ENCODE data around the gene DDIT3. TPM values are rescaled to one million over a fixed set of nuclear protein-coding genes. Genes with fewer than 3 reads are reported as not detected.

The DDIT3 gene
- total and polyA plus RNA-seq, 2 experiments from 2014 or later: 14.7 to 36.6 TPM

GRCh38 chr12:57470286-57470969, 49.9 kb downstream of the DDIT3 start:
- in situ Hi-C loops (cut with MboI): no loop called here
- no peaks in the 10 kb centered on the region for H3K4me1 ChIP-seq (ENCODE audit: insufficient read depth)
- no peaks in the 10 kb centered on the region for H3K79me2 ChIP-seq (ENCODE audit: insufficient read depth)
- no peak overlapping the region for H3K4me2 ChIP-seq (ENCODE audit: unreplicated experiment)
- H3K36me3 ChIP-seq (ENCODE audit: low read depth): no peaks in the 10 kb centered on the region
- H2AFZ ChIP-seq: no peak overlapping the region
- no peak overlapping the region for H3K9ac ChIP-seq
- no peaks in the 10 kb centered on the region for H4K20me1 ChIP-seq (ENCODE audit: insufficient read depth)
- 88 to 93% methylated on average over 13 to 14 of the region's 14 CpGs for WGBS, 2 experiments (ENCODE audit: low coverage in 1 of 2, low lambda C conversion rate in 2 of 2, missing lambda C conversion rate in 2 of 2)
- H3F3A ChIP-seq (ENCODE audit: insufficient read depth): no peaks in the 10 kb centered on the region
- no peaks in the 10 kb centered on the region for H3K9me2 ChIP-seq (ENCODE audit: insufficient read depth)
- no peak for DNase-seq
- TF ChIP-seq EZH2 (IDR thresholded peaks at IDR 0.05; ENCODE audit: insufficient read depth, poor library complexity, severe bottlenecking) (no peak), EZH2phosphoT487 (IDR thresholded peaks at IDR 0.05; ENCODE audit: insufficient read depth, low read depth) (no peak)
- no peak overlapping the region for H3K4me3 ChIP-seq
- H3K27me3 ChIP-seq (replicated peaks; ENCODE audit: insufficient read depth): peaks cover 32% of the 10 kb centered on the region
- H3K27ac ChIP-seq: no peak overlapping the region
- no peaks in the 10 kb centered on the region for H3K9me3 ChIP-seq (ENCODE audit: low read depth)

GRCh38 chr12:57469296-57470164, 50.8 kb downstream of the DDIT3 start:
- H3K9ac ChIP-seq: no peak overlapping the region
- WGBS, 2 experiments (ENCODE audit: low coverage in 1 of 2, low lambda C conversion rate in 2 of 2, missing lambda C conversion rate in 2 of 2): 84 to 85% methylated on average over 10 of the region's 10 CpGs
- H3K4me3 ChIP-seq: no peak overlapping the region
- TF ChIP-seq EZH2phosphoT487 (IDR thresholded peaks at IDR 0.05; ENCODE audit: insufficient read depth, low read depth) (no peak), EZH2 (IDR thresholded peaks at IDR 0.05; ENCODE audit: insufficient read depth, poor library complexity, severe bottlenecking) (no peak)
- no peak for DNase-seq
- no peaks in the 10 kb centered on the region for H3K4me1 ChIP-seq (ENCODE audit: insufficient read depth)
- H3F3A ChIP-seq (ENCODE audit: insufficient read depth): no peaks in the 10 kb centered on the region
- no peak overlapping the region for H3K4me2 ChIP-seq (ENCODE audit: unreplicated experiment)
- in situ Hi-C loops (cut with MboI): no loop called here
- no peak overlapping the region for H3K27ac ChIP-seq
- H3K9me3 ChIP-seq (ENCODE audit: low read depth): no peaks in the 10 kb centered on the region
- H4K20me1 ChIP-seq (ENCODE audit: insufficient read depth): no peaks in the 10 kb centered on the region
- H3K9me2 ChIP-seq (ENCODE audit: insufficient read depth): no peaks in the 10 kb centered on the region
- no peaks in the 10 kb centered on the region for H3K79me2 ChIP-seq (ENCODE audit: insufficient read depth)
- H3K36me3 ChIP-seq (ENCODE audit: low read depth): no peaks in the 10 kb centered on the region
- no peak overlapping the region for H2AFZ ChIP-seq
- peaks cover 23% of the 10 kb centered on the region for H3K27me3 ChIP-seq (replicated peaks; ENCODE audit: insufficient read depth)

GRCh38 chr12:57467915-57468314, 52.4 kb downstream of the DDIT3 start:
- H3K36me3 ChIP-seq (ENCODE audit: low read depth): no peaks in the 10 kb centered on the region
- H3K9me3 ChIP-seq (ENCODE audit: low read depth): no peaks in the 10 kb centered on the region
- no peaks in the 10 kb centered on the region for H3K4me1 ChIP-seq (ENCODE audit: insufficient read depth)
- no peak for DNase-seq
- no peak overlapping the region for H2AFZ ChIP-seq
- H3K27ac ChIP-seq: no peak overlapping the region
- H3K9ac ChIP-seq: no peak overlapping the region
- no peak for TF ChIP-seq EZH2 (IDR thresholded peaks at IDR 0.05; ENCODE audit: insufficient read depth, poor library complexity, severe bottlenecking)
- no peak for TF ChIP-seq EZH2phosphoT487 (IDR thresholded peaks at IDR 0.05; ENCODE audit: insufficient read depth, low read depth)
- WGBS, 2 experiments (ENCODE audit: low coverage in 1 of 2, low lambda C conversion rate in 2 of 2, missing lambda C conversion rate in 2 of 2): 82 to 86% methylated on average over 10 to 11 of the region's 11 CpGs
- H3K4me3 ChIP-seq: no peak overlapping the region
- no peak overlapping the region for H3K4me2 ChIP-seq (ENCODE audit: unreplicated experiment)
- H3K79me2 ChIP-seq (ENCODE audit: insufficient read depth): no peaks in the 10 kb centered on the region
- no peaks in the 10 kb centered on the region for H4K20me1 ChIP-seq (ENCODE audit: insufficient read depth)
- H3F3A ChIP-seq (ENCODE audit: insufficient read depth): no peaks in the 10 kb centered on the region
- in situ Hi-C loops (cut with MboI): no loop called here
- H3K27me3 ChIP-seq (replicated peaks; ENCODE audit: insufficient read depth): peaks cover 7% of the 10 kb centered on the region
- no peaks in the 10 kb centered on the region for H3K9me2 ChIP-seq (ENCODE audit: insufficient read depth)

DNA sequence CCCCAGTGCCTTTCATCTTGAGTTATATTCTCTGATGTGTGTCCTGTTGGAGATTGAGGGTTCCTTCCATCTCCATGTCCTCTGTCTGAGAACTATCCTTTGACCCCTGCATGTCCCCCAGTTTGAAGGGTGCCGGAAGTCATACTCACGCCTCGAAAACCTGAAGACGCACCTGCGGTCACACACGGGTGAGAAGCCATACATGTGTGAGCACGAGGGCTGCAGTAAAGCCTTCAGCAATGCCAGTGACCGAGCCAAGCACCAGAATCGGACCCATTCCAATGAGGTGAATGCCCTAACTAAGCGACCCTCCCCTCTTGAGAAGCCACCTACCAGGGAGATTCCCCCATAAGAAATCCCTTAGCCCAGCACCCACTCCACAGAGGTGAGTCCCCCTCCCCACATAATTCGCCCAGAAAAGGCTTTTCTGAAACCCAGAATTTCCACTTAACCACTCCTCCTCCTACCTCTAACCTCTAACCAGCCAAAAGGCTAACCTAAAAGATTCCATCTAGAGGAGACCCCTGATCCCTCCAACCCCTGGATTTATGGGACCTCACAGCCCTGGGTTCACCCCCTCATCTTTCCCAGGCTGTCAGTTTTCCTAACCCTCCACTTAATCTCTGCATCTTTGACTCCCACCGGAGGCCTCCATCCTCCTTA, 53.0 kb downstream of the DDIT3 start:
- H4K20me1 ChIP-seq (ENCODE audit: insufficient read depth): no peaks in the 10 kb centered on the region
- H3K9me3 ChIP-seq (ENCODE audit: low read depth): no peaks in the 10 kb centered on the region
- H3K9me2 ChIP-seq (ENCODE audit: insufficient read depth): no peaks in the 10 kb centered on the region
- DNase-seq: no peak
- H3K27me3 ChIP-seq (replicated peaks; ENCODE audit: insufficient read depth): peaks cover 1% of the 10 kb centered on the region; the same call in 1 of the 2 replicates
- H3K79me2 ChIP-seq (ENCODE audit: insufficient read depth): no peaks in the 10 kb centered on the region
- H2AFZ ChIP-seq: no peak overlapping the region
- no peaks in the 10 kb centered on the region for H3K4me1 ChIP-seq (ENCODE audit: insufficient read depth)
- no peak overlapping the region for H3K4me2 ChIP-seq (ENCODE audit: unreplicated experiment)
- no peak overlapping the region for H3K9ac ChIP-seq
- H3K27ac ChIP-seq: no peak overlapping the region
- H3F3A ChIP-seq (ENCODE audit: insufficient read depth): no peaks in the 10 kb centered on the region
- TF ChIP-seq EZH2phosphoT487 (IDR thresholded peaks at IDR 0.05; ENCODE audit: insufficient read depth, low read depth) (no peak), EZH2 (IDR thresholded peaks at IDR 0.05; ENCODE audit: insufficient read depth, poor library complexity, severe bottlenecking) (no peak)
- WGBS, 2 experiments (ENCODE audit: low coverage in 1 of 2, low lambda C conversion rate in 2 of 2, missing lambda C conversion rate in 2 of 2): 73 to 82% methylated on average over 12 of the region's 12 CpGs
- H3K4me3 ChIP-seq: no peak overlapping the region
- in situ Hi-C loops (cut with MboI): no loop called here
- no peaks in the 10 kb centered on the region for H3K36me3 ChIP-seq (ENCODE audit: low read depth)

MicroRNAs within 50 kb of the gene (microRNA counts, 767-probe panel; counts per million panel counts)
- 447 counts per million, percentile 86 among the panel's probes with 10 or more counts for microRNA hsa-miR-616-3p

Small RNA genes lying within 50 kb of the gene (microRNA-seq; reads per million reads assigned to microRNA genes)
- gene MIR616 (ENCODE audit: borderline number of aligned reads) (2.6 reads per million), gene MIR6758 (ENCODE audit: borderline number of aligned reads) (not detected)

Small RNA genes lying within 50 kb of the gene (small RNA-seq; reads per million reads assigned to genes)
- gene MIR616 (ENCODE audit: low read depth, low replicate concordance): not detected

Other genes starting within 250 kb of the DDIT3 start
- 16.9 and 27.6 TPM in 2 replicates for gene R3HDM2, start 89.5 kb downstream of the DDIT3 start, total RNA-seq (2014; rRNA removed; shearing (Covaris generic))
- gene R3HDM2, start 89.5 kb downstream of the DDIT3 start, polyA plus RNA-seq (2016; fragmentation: Nextera tagmentation; extraction: Ambion mirVana): 16.2 and 17.0 TPM in 2 replicates
- not detected in 2 replicates for gene INHBC, start 85.7 kb downstream of the DDIT3 start, total RNA-seq (2014; rRNA removed; shearing (Covaris generic))
- gene INHBC, start 85.7 kb downstream of the DDIT3 start, polyA plus RNA-seq (2016; fragmentation: Nextera tagmentation; extraction: Ambion mirVana): 0.09 TPM in 1 of 2 replicates, not detected in the other
- gene INHBE, start 65.2 kb downstream of the DDIT3 start, total RNA-seq (2014; rRNA removed; shearing (Covaris generic)): 0.65 and 0.76 TPM in 2 replicates
- gene INHBE, start 65.2 kb downstream of the DDIT3 start, polyA plus RNA-seq (2016; fragmentation: Nextera tagmentation; extraction: Ambion mirVana): 0.23 and 0.24 TPM in 2 replicates
- 0.63 and 1.8 TPM in 2 replicates for gene GLI1, start 60.7 kb downstream of the DDIT3 start, total RNA-seq (2014; rRNA removed; shearing (Covaris generic))
- gene GLI1, start 60.7 kb downstream of the DDIT3 start, polyA plus RNA-seq (2016; fragmentation: Nextera tagmentation; extraction: Ambion mirVana): 0.89 and 1.0 TPM in 2 replicates
- 0.11 TPM in 1 of 2 replicates, not detected in the other for gene ARHGAP9, start 40.6 kb downstream of the DDIT3 start, total RNA-seq (2014; rRNA removed; shearing (Covaris generic))
- 0.48 and 0.61 TPM in 2 replicates for gene ARHGAP9, start 40.6 kb downstream of the DDIT3 start, polyA plus RNA-seq (2016; fragmentation: Nextera tagmentation; extraction: Ambion mirVana)
- 184 and 198 TPM in 2 replicates for gene MARS1, start 32.4 kb downstream of the DDIT3 start, total RNA-seq (2014; rRNA removed; shearing (Covaris generic))
- gene MARS1, start 32.4 kb downstream of the DDIT3 start, polyA plus RNA-seq (2016; fragmentation: Nextera tagmentation; extraction: Ambion mirVana): 264 and 272 TPM in 2 replicates
- gene MBD6, start 2.3 kb upstream of the DDIT3 start, total RNA-seq (2014; rRNA removed; shearing (Covaris generic)): 2.1 and 2.8 TPM in 2 replicates
- gene MBD6, start 2.3 kb upstream of the DDIT3 start, polyA plus RNA-seq (2016; fragmentation: Nextera tagmentation; extraction: Ambion mirVana): 9.7 and 13.0 TPM in 2 replicates
- gene DCTN2, start 26.7 kb upstream of the DDIT3 start, total RNA-seq (2014; rRNA removed; shearing (Covaris generic)): 158 and 202 TPM in 2 replicates
- 141 and 144 TPM in 2 replicates for gene DCTN2, start 26.7 kb upstream of the DDIT3 start, polyA plus RNA-seq (2016; fragmentation: Nextera tagmentation; extraction: Ambion mirVana)
- gene KIF5A, start 29.5 kb upstream of the DDIT3 start, total RNA-seq (2014; rRNA removed; shearing (Covaris generic)): under 0.01 and 0.11 TPM in 2 replicates
- gene KIF5A, start 29.5 kb upstream of the DDIT3 start, polyA plus RNA-seq (2016; fragmentation: Nextera tagmentation; extraction: Ambion mirVana): 0.15 and 0.18 TPM in 2 replicates
- 21.5 and 27.3 TPM in 2 replicates for gene PIP4K2C, start 70.7 kb upstream of the DDIT3 start, total RNA-seq (2014; rRNA removed; shearing (Covaris generic))
- 20.7 and 22.5 TPM in 2 replicates for gene PIP4K2C, start 70.7 kb upstream of the DDIT3 start, polyA plus RNA-seq (2016; fragmentation: Nextera tagmentation; extraction: Ambion mirVana)
- 12.3 and 19.6 TPM in 2 replicates for gene DTX3, start 84.3 kb upstream of the DDIT3 start, total RNA-seq (2014; rRNA removed; shearing (Covaris generic))
- 7.7 and 8.7 TPM in 2 replicates for gene DTX3, start 84.3 kb upstream of the DDIT3 start, polyA plus RNA-seq (2016; fragmentation: Nextera tagmentation; extraction: Ambion mirVana)
- 24.2 and 43.0 TPM in 2 replicates for gene ARHGEF25, start 90.9 kb upstream of the DDIT3 start, total RNA-seq (2014; rRNA removed; shearing (Covaris generic))
- gene ARHGEF25, start 90.9 kb upstream of the DDIT3 start, polyA plus RNA-seq (2016; fragmentation: Nextera tagmentation; extraction: Ambion mirVana): 0.24 and 0.60 TPM in 2 replicates
- gene B4GALNT1, start 112.7 kb upstream of the DDIT3 start, total RNA-seq (2014; rRNA removed; shearing (Covaris generic)): 7.8 and 8.6 TPM in 2 replicates
- gene B4GALNT1, start 112.7 kb upstream of the DDIT3 start, polyA plus RNA-seq (2016; fragmentation: Nextera tagmentation; extraction: Ambion mirVana): 4.7 and 5.4 TPM in 2 replicates
- gene OS9, start 173.6 kb upstream of the DDIT3 start, total RNA-seq (2014; rRNA removed; shearing (Covaris generic)): 215 and 329 TPM in 2 replicates
- 186 and 194 TPM in 2 replicates for gene OS9, start 173.6 kb upstream of the DDIT3 start, polyA plus RNA-seq (2016; fragmentation: Nextera tagmentation; extraction: Ambion mirVana)
- gene AGAP2, start 218.2 kb upstream of the DDIT3 start, total RNA-seq (2014; rRNA removed; shearing (Covaris generic)): under 0.01 TPM in 1 of 2 replicates, not detected in the other
- 0.11 TPM in 1 of 2 replicates, not detected in the other for gene AGAP2, start 218.2 kb upstream of the DDIT3 start, polyA plus RNA-seq (2016; fragmentation: Nextera tagmentation; extraction: Ambion mirVana)
- gene TSPAN31, start 224.5 kb upstream of the DDIT3 start, total RNA-seq (2014; rRNA removed; shearing (Covaris generic)): 70.8 and 112 TPM in 2 replicates
- gene TSPAN31, start 224.5 kb upstream of the DDIT3 start, polyA plus RNA-seq (2016; fragmentation: Nextera tagmentation; extraction: Ambion mirVana): 47.2 and 48.4 TPM in 2 replicates
- gene CDK4, start 231.8 kb upstream of the DDIT3 start, total RNA-seq (2014; rRNA removed; shearing (Covaris generic)): 133 and 152 TPM in 2 replicates
- 123 and 137 TPM in 2 replicates for gene CDK4, start 231.8 kb upstream of the DDIT3 start, polyA plus RNA-seq (2016; fragmentation: Nextera tagmentation; extraction: Ambion mirVana)
- 0.97 and 1.4 TPM in 2 replicates for gene MARCHF9, start 234.6 kb upstream of the DDIT3 start, total RNA-seq (2014; rRNA removed; shearing (Covaris generic))
- gene MARCHF9, start 234.6 kb upstream of the DDIT3 start, polyA plus RNA-seq (2016; fragmentation: Nextera tagmentation; extraction: Ambion mirVana): 0.18 TPM in 1 of 2 replicates, not detected in the other
- gene CYP27B1, start 246.6 kb upstream of the DDIT3 start, total RNA-seq (2014; rRNA removed; shearing (Covaris generic)): 0.86 and 1.0 TPM in 2 replicates
- 0.42 and 0.78 TPM in 2 replicates for gene CYP27B1, start 246.6 kb upstream of the DDIT3 start, polyA plus RNA-seq (2016; fragmentation: Nextera tagmentation; extraction: Ambion mirVana)

Data from GM23248 (cell line).